ENCODE measurements around the gene SGCE.

GRCh38 chr7:94669773-94670495 is 14.0 kb upstream of the SGCE start:
- no peak for TF ChIP-seq POLR2A (IDR thresholded peaks at IDR 0.05)
- no peak for TF ChIP-seq CTCF (IDR thresholded peaks at IDR 0.05 in 8 of 11, conservative IDR thresholded peaks at IDR 0.05 in 3 of 11)
